Transverse colon (tissue), 4 donors: ENCODE data around the gene ZNF624. TPM values are rescaled to one million over a fixed set of nuclear protein-coding genes. Genes with fewer than 3 reads are reported as not detected.
A peak's percentile ranks its signal among the peaks of the same experiment; 100 is the strongest.

Experiments
- DNase-seq: peaks from one replicate; pipeline ENCODE4 v3.0.0-alpha.2; 2019
- H3K27ac ChIP-seq, 4 donors: fragments of 200-600 bp; sonication (generic); 2 replicates each; pipeline ENCODE4 v1.5.1; 2016 to 2018; ENCODE audit warnings: inconsistent platforms in 4 of 4
- H3K27me3 ChIP-seq: fragments of 200-600 bp; sonication (generic); 2 replicates; pipeline ENCODE4 v1.5.1; 2017; ENCODE audit warnings: inconsistent platforms
- H3K36me3 ChIP-seq, 4 donors: fragments of 200-600 bp; sonication (generic); 2 replicates each; pipeline ENCODE4 v1.5.1; 2017 to 2019; ENCODE audit warnings: inconsistent platforms in 4 of 4
- H3K4me1 ChIP-seq, 4 donors: fragments of 200-600 bp; sonication (generic); 2 replicates each; pipeline ENCODE4 v1.5.1; 2017 to 2020; ENCODE audit warnings: inconsistent platforms in 4 of 4
- H3K4me3 ChIP-seq, 4 donors: fragments of 200-600 bp; sonication (generic); 1 replicate in 1 of 4; 2 replicates in 3 of 4; pipeline versions ENCODE4 v1.5.1 to v1.6.1; 2017 to 2019; ENCODE audit warnings: inconsistent platforms in 4 of 4
- H3K9me3 ChIP-seq, 2 donors: fragments of 200-600 bp; sonication (generic); 2 replicates each; pipeline ENCODE4 v1.5.1; 2017 to 2019; ENCODE audit warnings: inconsistent platforms in 2 of 2
- EP300 ChIP-seq: sonication (generic); formaldehyde crosslinking; IDR thresholded peaks from one replicate; pipeline ENCODE4 v1.6.1; 2017; ENCODE audit warnings: antibody characterized with exemption, low read depth
- POLR2A ChIP-seq: fragments of 450-650 bp; IDR thresholded peaks from one replicate; pipeline ENCODE4 v1.6.1; 2016; ENCODE audit warnings: antibody characterized with exemption, mild to moderate bottlenecking, moderate library complexity
- POLR2AphosphoS5 ChIP-seq, 3 donors: sonication (generic); formaldehyde crosslinking; IDR thresholded peaks; one replicate each; pipeline ENCODE4 v1.6.1; 2016; ENCODE audit warnings: antibody characterized with exemption in 3 of 3
- WGBS, 2 donors: methylation state at CpG; one replicate each; pipeline ENCODE4 v1.1.5; 2018; ENCODE audit warnings: low coverage in 1 of 2; 5-methylcytosine and 5-hydroxymethylcytosine counted together
- in situ Hi-C, 4 donors: fragments of 200-750 bp; cut with MboI; loops; one replicate each; pipeline versions ENCODE4 v1.15.0 to v1.15.1; 2017; ENCODE audit warnings: low sequenced_read_pairs in 3 of 4, low pct_ligation_motif_present in 1 of 4, low pct_unique_long_range_greater_than_20kb in 1 of 4
- intact Hi-C: fragments of 100-400 bp; cut with DNase I; formaldehyde crosslinking; loops from one replicate; pipeline ENCODE4 v1.15.1; 2023; ENCODE audit warnings: low total_unique reads
- total RNA-seq, 4 donors: library from RNA; depleted of rRNA; stranded (reverse); fragments of >200 nt; gene quantifications; one replicate each; pipeline ENCODE4 v1.1.0, GENCODE V29; 2016
- TF ChIP-seq, protein P1 (sequence below), 5 experiments: fragments of 200-600 bp in 3 of 5; fragments of 450-650 bp in 2 of 5; sonication (generic) in 3 of 5; IDR thresholded peaks; 1 replicate in 2 of 5; 2 replicates in 3 of 5; pipeline ENCODE4 v1.5.1; 2016 to 2017; ENCODE audit warnings: antibody characterized with exemption in 5 of 5, inconsistent platforms in 3 of 5, mild to moderate bottlenecking in 2 of 5, moderate library complexity in 1 of 5

The ZNF624 gene
- total RNA-seq, 4 donors from 2014 or later = 1.5 to 11.1 (median 4.5) TPM

DNA sequence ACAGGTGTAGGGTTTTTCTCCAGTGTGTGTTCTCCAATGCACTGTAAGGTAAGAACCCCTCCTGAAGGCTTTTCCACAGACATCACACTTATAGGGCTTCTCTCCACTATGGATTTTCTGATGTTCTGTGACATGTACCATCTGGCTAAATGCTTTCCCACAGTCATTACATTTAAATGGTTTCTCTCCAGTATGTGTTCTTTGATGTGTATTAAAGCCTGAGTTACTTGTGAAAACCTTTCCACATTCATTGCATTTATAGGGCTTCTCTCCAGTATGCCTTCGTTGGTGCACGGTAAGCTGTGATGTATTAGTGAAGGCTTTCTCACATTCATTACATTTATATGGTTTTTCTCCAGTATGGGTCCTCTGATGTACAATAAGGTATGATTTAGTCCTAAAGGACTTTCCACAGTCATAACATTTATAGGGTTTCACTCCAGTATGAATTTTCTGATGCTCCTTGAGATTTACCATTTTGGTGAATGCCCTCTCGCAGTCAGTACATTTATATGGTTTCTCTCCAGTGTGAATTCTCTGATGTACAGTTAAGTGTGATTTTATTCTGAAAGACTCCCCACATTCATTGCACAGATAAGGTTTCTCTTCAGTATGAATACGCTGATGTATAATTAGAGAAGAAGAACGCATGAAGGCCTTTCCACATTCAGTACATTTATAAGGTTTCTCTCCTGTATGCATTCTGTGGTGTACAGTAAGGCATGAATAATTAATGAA lies 30.9 kb downstream of the ZNF624 start:
- 96 to 97% methylated on average over 5 of the region's 5 CpGs for WGBS, 2 donors
- no peak overlapping the region for H3K4me3 ChIP-seq
- H3K4me1 ChIP-seq = no peaks in the 10 kb centered on the region
- H3K27me3 ChIP-seq = no peaks in the 10 kb centered on the region
- no peak for DNase-seq
- peaks cover 89 to 90% of the 10 kb centered on the region in 2 donors for H3K9me3 ChIP-seq
- intact Hi-C loops (no loop called here), in situ Hi-C loops (no loop called here)
- TF ChIP-seq POLR2A = no peak
- no peak for TF ChIP-seq EP300
- TF ChIP-seq POLR2AphosphoS5 (IDR thresholded peaks at IDR 0.05) = no peak
- TF ChIP-seq, protein P1, sequence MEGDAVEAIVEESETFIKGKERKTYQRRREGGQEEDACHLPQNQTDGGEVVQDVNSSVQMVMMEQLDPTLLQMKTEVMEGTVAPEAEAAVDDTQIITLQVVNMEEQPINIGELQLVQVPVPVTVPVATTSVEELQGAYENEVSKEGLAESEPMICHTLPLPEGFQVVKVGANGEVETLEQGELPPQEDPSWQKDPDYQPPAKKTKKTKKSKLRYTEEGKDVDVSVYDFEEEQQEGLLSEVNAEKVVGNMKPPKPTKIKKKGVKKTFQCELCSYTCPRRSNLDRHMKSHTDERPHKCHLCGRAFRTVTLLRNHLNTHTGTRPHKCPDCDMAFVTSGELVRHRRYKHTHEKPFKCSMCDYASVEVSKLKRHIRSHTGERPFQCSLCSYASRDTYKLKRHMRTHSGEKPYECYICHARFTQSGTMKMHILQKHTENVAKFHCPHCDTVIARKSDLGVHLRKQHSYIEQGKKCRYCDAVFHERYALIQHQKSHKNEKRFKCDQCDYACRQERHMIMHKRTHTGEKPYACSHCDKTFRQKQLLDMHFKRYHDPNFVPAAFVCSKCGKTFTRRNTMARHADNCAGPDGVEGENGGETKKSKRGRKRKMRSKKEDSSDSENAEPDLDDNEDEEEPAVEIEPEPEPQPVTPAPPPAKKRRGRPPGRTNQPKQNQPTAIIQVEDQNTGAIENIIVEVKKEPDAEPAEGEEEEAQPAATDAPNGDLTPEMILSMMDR (IDR thresholded peaks at IDR 0.05) = no peak
- no peak overlapping the region for H3K27ac ChIP-seq
- H3K36me3 ChIP-seq = peaks cover 0 to 67% (median 15%) of the 10 kb centered on the region in 4 donors

DNA sequence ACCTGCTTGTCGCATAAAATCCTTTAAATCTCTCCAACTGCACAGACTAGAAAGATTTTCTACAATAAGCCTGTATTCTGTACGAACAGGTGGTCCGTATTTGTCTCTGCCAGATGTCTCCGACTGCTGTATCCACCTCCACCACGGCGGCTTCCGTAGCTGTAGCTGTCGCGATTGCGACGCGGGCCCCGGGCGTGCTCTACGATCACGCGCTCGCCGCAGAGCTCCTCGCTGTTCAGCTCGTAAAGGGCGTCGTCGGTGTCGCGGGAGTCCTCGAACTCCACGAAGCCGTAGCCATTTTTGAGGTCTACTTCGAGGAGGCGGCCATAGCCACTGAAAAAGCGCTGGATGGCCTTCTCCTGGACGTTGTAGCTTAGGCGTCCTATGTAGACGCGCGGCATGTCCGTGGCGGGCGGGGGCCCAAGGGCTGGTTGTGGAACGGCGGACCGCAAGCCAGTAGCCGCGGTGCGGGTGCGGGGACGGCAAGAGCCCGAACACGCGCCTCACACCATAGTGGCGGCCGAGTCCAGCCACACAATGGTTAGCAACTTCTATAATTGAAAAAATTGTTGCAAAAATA lies 36.1 kb downstream of the ZNF624 start:
- Histone ChIP-seq H3K27me3 (no peaks in the 10 kb centered on the region), H3K9me3 (peaks cover 55 to 60% of the 10 kb centered on the region in 2 donors), H3K36me3 (peaks cover 0 to 18% (median 0%) of the 10 kb centered on the region in 4 donors), H3K4me3 (no peak overlapping the region), H3K27ac (no peak overlapping the region), H3K4me1 (no peaks in the 10 kb centered on the region)
- DNase-seq = no peak
- no peak for TF ChIP-seq POLR2AphosphoS5 (IDR thresholded peaks at IDR 0.05)
- TF ChIP-seq, protein P1 (IDR thresholded peaks at IDR 0.05) = no peak
- in situ Hi-C loops = no loop called here
- intact Hi-C loops = no loop called here
- WGBS, 2 donors = 97 to 100% methylated on average over 9 to 45 of the region's 53 CpGs

DNA sequence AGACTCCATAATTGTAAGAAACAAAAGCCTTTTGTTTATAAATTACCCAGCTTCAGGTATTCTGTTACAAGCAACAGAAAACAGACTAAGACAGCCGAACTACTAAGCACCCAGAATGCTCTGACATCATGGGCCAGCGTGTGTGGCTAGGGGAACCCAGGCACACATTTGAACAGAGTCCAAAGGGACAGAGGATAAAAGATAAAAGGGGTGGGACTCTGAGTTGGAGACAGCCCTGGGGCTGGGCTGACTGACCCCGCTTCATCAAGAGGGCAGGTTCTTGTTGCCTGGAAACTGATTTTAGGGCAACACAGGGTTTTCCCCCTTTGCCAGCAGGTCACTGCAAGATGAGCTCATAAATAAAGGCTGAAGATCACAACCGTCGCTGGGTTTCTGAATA lies 54.1 kb downstream of the ZNF624 start:
- intact Hi-C loops = no loop called here
- no peaks in the 10 kb centered on the region for H3K27me3 ChIP-seq
- no peaks in the 10 kb centered on the region for H3K4me1 ChIP-seq
- H3K4me3 ChIP-seq = no peak overlapping the region
- H3K36me3 ChIP-seq = no peaks in the 10 kb centered on the region
- no peaks in the 10 kb centered on the region for H3K9me3 ChIP-seq
- TF ChIP-seq POLR2A (no peak), POLR2AphosphoS5 (IDR thresholded peaks at IDR 0.05) (no peak), EP300 (no peak)
- TF ChIP-seq, protein P1 (IDR thresholded peaks at IDR 0.05) = no peak
- 41% methylated on average over 5 of the region's 5 CpGs; no CpG with 5 or more reads in 1 of the 2 donors for WGBS, 2 donors
- in situ Hi-C loops = no loop called here
- no peak for DNase-seq
- H3K27ac ChIP-seq = no peak overlapping the region

DNA sequence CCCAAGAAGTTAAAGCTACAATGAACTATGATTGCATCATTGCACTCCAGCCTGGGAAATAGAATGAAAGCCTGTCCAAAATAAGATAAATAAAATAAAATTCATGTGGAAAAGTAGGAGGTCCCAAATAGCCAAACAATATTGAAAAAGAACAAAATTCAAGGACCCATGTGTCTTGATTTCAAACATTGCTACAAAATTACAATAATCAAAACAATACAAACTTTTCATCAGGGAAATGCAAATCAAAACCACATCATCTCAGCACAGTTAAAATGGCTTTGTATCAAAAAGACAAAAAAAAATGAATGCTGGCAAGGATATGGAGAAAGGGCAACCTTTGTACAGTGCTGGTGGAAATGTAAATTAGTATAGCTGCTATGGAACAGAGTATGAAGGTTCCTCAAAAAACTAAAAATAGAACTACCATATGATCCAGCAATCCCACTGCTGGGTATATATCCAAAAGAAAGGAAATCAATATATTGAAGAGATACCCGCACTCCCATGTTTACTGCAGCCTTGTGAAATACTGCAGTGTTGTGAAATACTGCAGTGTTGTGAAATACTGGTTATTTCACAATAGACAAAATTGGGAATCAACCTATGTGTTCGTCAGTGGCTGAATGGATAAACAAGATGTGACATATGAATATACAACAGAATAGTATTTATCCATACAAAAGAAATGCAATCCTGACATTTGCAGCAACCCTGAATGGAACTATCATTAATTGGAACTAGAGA lies 60.1 kb downstream of the ZNF624 start:
- peaks cover 20% of the 10 kb centered on the region for H3K27me3 ChIP-seq
- no peaks in the 10 kb centered on the region for H3K9me3 ChIP-seq
- in situ Hi-C loops = no loop called here
- H3K27ac ChIP-seq = no peak overlapping the region
- 52% methylated on average over 2 of the region's 2 CpGs; no CpG with 5 or more reads in 1 of the 2 donors for WGBS, 2 donors
- no peaks in the 10 kb centered on the region for H3K36me3 ChIP-seq
- DNase-seq = no peak
- intact Hi-C loops = no loop called here
- peaks cover 0 to 7% (median 6%) of the 10 kb centered on the region in 4 donors for H3K4me1 ChIP-seq
- TF ChIP-seq POLR2AphosphoS5 (IDR thresholded peaks at IDR 0.05) (peak in 2 of 3 donors; percentile 38 to 54), POLR2A (no peak)
- H3K4me3 ChIP-seq = no peak overlapping the region
